SIG-M5 (cell line): ENCODE data around the gene MRPL19.

Experiments
- DNase-seq: peaks from one replicate; lab custom pipeline; 2025; lab: John Stamatoyannopoulos, UW

The MRPL19 gene

GRCh38 chr2:75737961-75738360, 91.4 kb downstream of the MRPL19 start:
- no peak for DNase-seq
